ENCODE data around the gene ALMS1.
A peak's percentile ranks its signal among the peaks of the same experiment; 100 is the strongest.
"Not testable (repeated sequence)": the region's sequence is repeated elsewhere in the genome, so short reads cannot be mapped to it uniquely, and the experiment has no call there.

The ALMS1 gene

GRCh38 chr2:73385504-73386341 lies at the start of gene ALMS1:
Gene ALMS1 (plus strand): TSS chr2:73385836. CDS start chr2:73385869, 33 bp downstream.
- peak; percentile 47 to 80 for DNase-seq (ENCODE audit: extremely low read depth in 1 of 2, low read depth in 1 of 2)

- no peak for DNase-seq (ENCODE audit: extremely low read depth in 1 of 2, low read depth in 1 of 2)
These were observed 47.8 kb upstream of the ALMS1 start for GRCh38 chr2:73337828-73338227.

GRCh38 chr2:73339201-73339600 lies 46.4 kb upstream of the ALMS1 start:
- DNase-seq (ENCODE audit: extremely low read depth in 1 of 2, low read depth in 1 of 2), result no peak

GRCh38 chr2:73341039-73341438 lies 44.6 kb upstream of the ALMS1 start:
- DNase-seq (ENCODE audit: extremely low read depth in 1 of 2, low read depth in 1 of 2), result no peak

GRCh38 chr2:73343992-73344391 lies 41.6 kb upstream of the ALMS1 start:
- DNase-seq (ENCODE audit: extremely low read depth in 1 of 2, low read depth in 1 of 2), result no peak

GRCh38 chr2:73344747-73345146 lies 40.9 kb upstream of the ALMS1 start:
- not testable (repeated sequence) for DNase-seq (ENCODE audit: extremely low read depth in 1 of 2, low read depth in 1 of 2)

- no peak for DNase-seq (ENCODE audit: extremely low read depth in 1 of 2, low read depth in 1 of 2)
These were observed 35.5 kb upstream of the ALMS1 start for GRCh38 chr2:73350035-73350691.

GRCh38 chr2:73356097-73356496 lies 29.5 kb upstream of the ALMS1 start:
- DNase-seq (ENCODE audit: extremely low read depth in 1 of 2, low read depth in 1 of 2), result no peak

GRCh38 chr2:73359915-73360697 lies 25.5 kb upstream of the ALMS1 start:
- no peak for DNase-seq (ENCODE audit: extremely low read depth in 1 of 2, low read depth in 1 of 2)

GRCh38 chr2:73366060-73366459 lies 19.6 kb upstream of the ALMS1 start:
- DNase-seq (ENCODE audit: extremely low read depth in 1 of 2, low read depth in 1 of 2), result no peak

- no peak for DNase-seq (ENCODE audit: extremely low read depth in 1 of 2, low read depth in 1 of 2)
These were observed 16.9 kb upstream of the ALMS1 start for GRCh38 chr2:73368781-73369180.

GRCh38 chr2:73370348-73370747 lies 15.3 kb upstream of the ALMS1 start:
- no peak for DNase-seq (ENCODE audit: extremely low read depth in 1 of 2, low read depth in 1 of 2)

GRCh38 chr2:73373344-73373743 lies 12.3 kb upstream of the ALMS1 start:
- no peak for DNase-seq (ENCODE audit: extremely low read depth in 1 of 2, low read depth in 1 of 2)

GRCh38 chr2:73374269-73374668 lies 11.4 kb upstream of the ALMS1 start:
- DNase-seq (ENCODE audit: extremely low read depth in 1 of 2, low read depth in 1 of 2), result no peak

GRCh38 chr2:73376681-73377080 lies 9.0 kb upstream of the ALMS1 start:
- no peak for DNase-seq (ENCODE audit: extremely low read depth in 1 of 2, low read depth in 1 of 2)

GRCh38 chr2:73383036-73383435 lies 2.6 kb upstream of the ALMS1 start:
- DNase-seq (ENCODE audit: extremely low read depth in 1 of 2, low read depth in 1 of 2), result no peak

GRCh38 chr2:73385123-73385503 lies 523 bp upstream of the ALMS1 start:
- no peak for DNase-seq (ENCODE audit: extremely low read depth in 1 of 2, low read depth in 1 of 2)

GRCh38 chr2:73386342-73386868 lies 769 bp downstream of the ALMS1 start:
- DNase-seq (ENCODE audit: extremely low read depth in 1 of 2, low read depth in 1 of 2), result no peak

- no peak for DNase-seq (ENCODE audit: extremely low read depth in 1 of 2, low read depth in 1 of 2)
These were observed 1.4 kb downstream of the ALMS1 start for GRCh38 chr2:73386894-73387636.

- no peak for DNase-seq (ENCODE audit: extremely low read depth in 1 of 2, low read depth in 1 of 2)
These were observed 16.9 kb downstream of the ALMS1 start for GRCh38 chr2:73402386-73403103.

Measured in activated CD8-positive, alpha-beta memory T cell treated with anti-CD3 and anti-CD28 coated beads for 1 hour (primary cell).